Memory B cell (primary cell): Measurements from ENCODE around the gene CLINT1.
A peak's percentile ranks its signal among the peaks of the same experiment; 100 is the strongest.

Experiments used
- ATAC-seq: fragments of 150-1000 bp; cut with Tn5 transposase; 2 replicates; pipeline ENCODE4 v1.10.0; 2021; ENCODE audit warnings: low read depth, mild to moderate bottlenecking, moderate library complexity
- DNase-seq, 2 donors: peaks; one replicate each; pipeline ENCODE4 v3.0.0; 2022; ENCODE audit warnings: low spot score in 2 of 2
- H3K27ac Mint-ChIP-seq: one replicate; pipeline ENCODE4 v1.8.0; 2022; ENCODE audit warnings: mild to moderate bottlenecking, moderate library complexity, mixed read lengths
- H3K27me3 Mint-ChIP-seq: one replicate; pipeline ENCODE4 v1.8.0; 2022; ENCODE audit warnings: mixed read lengths
- H3K36me3 Mint-ChIP-seq: one replicate; pipeline ENCODE4 v1.8.0; 2022; ENCODE audit warnings: mild to moderate bottlenecking, mixed read lengths
- H3K4me1 Mint-ChIP-seq: one replicate; pipeline ENCODE4 v1.8.0; 2022; ENCODE audit warnings: mixed read lengths
- H3K4me3 Mint-ChIP-seq: one replicate; pipeline ENCODE4 v1.8.0; 2022; ENCODE audit warnings: mild to moderate bottlenecking, moderate library complexity, mixed read lengths
- H3K9me3 Mint-ChIP-seq: one replicate; pipeline ENCODE4 v1.8.0; 2022; ENCODE audit warnings: mixed read lengths

CLINT1 gene

DNA sequence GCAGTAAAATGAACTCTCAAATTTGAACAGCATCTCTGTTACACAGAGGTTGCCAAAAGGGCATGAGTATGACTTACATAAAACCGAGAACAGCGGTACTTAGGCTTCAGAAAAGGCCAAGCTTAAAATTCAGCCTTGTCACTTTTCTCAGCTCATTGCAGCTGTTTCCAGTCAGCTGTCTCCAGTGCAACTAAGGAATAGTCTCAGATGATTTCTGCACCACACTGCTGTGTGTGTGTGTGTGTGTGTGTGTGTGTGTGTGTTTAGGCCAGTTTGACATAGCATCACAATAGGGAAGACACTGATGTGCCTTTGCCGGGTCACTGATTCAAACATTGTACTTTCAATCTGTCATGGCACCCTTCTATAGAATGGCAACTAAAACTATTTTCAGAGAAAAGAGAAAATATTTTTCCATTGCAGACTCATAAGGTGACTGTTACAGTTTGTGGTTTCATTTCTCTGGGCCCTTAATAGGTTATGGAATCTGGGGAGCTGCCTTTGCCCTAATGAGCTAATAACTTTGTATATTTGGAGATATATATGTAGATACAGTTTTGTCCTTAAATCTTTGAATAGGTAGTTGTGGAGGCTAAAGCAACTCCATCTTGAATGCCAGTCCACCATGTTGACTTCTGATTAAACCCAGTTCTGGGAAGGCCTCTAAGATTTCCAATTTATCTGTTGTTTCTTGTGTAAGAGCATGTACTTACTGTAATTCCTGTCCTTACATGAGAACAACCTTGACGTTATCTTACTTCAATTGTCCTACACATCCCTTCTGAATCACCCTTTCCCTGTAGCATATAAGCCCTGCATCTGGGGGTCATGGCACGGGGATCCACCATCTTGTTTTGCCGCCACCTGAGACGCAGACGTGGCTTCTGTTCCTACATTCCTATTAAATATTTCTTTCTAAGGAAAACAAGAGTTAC lies 110.9 kb downstream of the CLINT1 start:
- H3K36me3 Mint-ChIP-seq = peaks cover 6% of the 10 kb centered on the region
- no peak overlapping the region for H3K4me3 Mint-ChIP-seq
- DNase-seq (no peak), ATAC-seq (no peak)
- no peaks in the 10 kb centered on the region for H3K9me3 Mint-ChIP-seq
- no peak overlapping the region for H3K27ac Mint-ChIP-seq
- H3K4me1 Mint-ChIP-seq = peaks cover 22% of the 10 kb centered on the region
- H3K27me3 Mint-ChIP-seq = no peaks in the 10 kb centered on the region

DNA sequence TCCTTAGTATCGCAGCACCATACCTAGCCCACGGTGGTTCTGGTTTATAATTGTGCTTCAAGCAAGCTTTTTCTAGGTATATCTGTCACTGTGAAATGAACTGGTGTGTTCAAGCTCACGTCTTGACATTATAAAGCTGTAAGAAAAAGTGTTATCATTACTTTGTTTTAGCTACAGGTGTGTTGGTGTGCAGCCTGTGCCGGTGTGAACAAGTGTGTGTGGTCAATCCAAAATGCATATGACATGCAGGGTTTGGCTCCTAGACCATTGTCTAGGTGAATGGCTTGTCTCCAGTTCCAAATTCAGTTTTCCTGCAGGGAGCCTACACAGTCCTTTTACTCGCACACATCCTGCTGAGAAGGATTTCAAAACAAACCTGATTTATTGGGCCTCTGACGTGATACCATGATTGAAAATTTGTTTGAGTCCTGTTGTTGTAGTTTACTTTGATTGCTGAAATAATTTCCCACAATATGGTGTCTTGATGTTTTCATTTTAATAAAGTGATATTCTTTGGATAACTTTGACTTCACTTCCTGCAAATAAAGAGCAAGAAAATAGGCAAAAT lies 111.7 kb downstream of the CLINT1 start:
- peaks cover under 1% of the 10 kb centered on the region for H3K36me3 Mint-ChIP-seq
- H3K4me3 Mint-ChIP-seq = no peak overlapping the region
- no peak for ATAC-seq
- H3K27ac Mint-ChIP-seq = no peak overlapping the region
- no peaks in the 10 kb centered on the region for H3K9me3 Mint-ChIP-seq
- peaks cover 24% of the 10 kb centered on the region for H3K4me1 Mint-ChIP-seq
- no peak for DNase-seq
- H3K27me3 Mint-ChIP-seq = no peaks in the 10 kb centered on the region

DNA sequence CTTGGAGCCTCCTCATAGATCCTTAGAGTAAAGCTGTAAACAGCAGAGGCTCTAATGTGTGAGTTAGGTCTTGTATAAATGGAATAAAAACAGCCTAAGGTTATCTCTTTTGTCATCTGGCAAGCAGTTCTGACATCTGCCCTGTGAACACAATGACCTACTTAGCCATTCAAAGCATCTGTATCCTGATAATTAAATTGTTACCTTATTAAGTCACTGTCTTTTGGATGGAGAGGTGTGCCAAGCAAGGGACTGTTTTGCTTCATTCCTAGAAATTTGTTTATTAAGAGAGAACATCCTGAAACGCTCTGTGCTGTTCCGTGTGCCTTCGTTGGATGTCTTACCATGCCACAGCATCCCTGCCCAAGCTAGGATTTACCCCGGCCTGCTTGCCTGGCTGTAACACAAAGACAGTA lies 113.9 kb downstream of the CLINT1 start:
- no peak for ATAC-seq
- DNase-seq = no peak
- H3K27ac Mint-ChIP-seq = no peak overlapping the region
- H3K9me3 Mint-ChIP-seq = no peaks in the 10 kb centered on the region
- H3K36me3 Mint-ChIP-seq = no peaks in the 10 kb centered on the region
- H3K4me3 Mint-ChIP-seq = peak overlapping the region; percentile 82
- peaks cover 24% of the 10 kb centered on the region for H3K4me1 Mint-ChIP-seq
- no peaks in the 10 kb centered on the region for H3K27me3 Mint-ChIP-seq

DNA sequence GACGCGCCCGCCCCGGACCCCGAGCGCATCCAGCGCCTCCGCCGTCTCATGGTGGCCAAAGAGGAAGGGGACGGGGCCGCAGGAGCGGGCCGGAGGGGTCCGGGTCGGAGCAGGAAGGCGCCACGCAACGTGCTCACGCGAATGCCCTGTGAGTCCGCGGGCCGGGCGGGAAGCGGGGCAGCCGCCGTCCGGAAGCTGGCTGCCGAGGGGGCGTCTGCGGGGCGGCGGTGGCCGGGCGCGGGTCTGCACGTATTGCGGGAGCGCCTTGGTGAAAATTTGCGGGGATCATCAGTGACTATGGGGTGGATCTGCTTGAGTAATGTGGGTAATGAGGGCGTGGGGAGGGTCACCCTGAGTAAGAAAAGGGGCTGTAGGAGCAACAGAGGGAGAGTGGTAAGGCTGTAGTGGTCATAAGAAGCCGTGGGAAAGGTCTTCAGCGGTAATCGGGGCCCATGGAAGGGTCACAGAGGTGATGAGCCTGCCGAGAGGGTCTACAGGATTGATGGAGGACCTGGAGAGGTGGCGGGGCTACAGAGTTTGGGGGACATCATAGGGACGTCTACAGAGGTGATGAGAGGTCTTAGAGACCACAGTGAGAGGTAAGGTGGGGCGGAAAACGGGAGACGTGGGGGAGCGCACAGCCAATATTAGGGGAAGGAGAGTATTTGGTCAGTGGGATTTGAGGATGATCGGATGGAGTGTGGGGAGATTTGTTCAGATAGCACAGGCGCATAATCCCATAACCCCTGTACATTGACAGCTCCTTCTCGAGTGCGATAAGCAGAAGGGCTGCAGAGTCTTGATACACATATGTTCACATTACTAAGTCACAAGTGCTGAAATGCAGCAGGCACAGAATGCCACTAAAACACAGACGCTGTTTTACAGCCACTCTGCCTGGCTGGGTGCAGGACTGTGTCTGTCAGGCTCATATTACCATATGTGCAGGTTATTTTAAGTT lies 114.6 kb downstream of the CLINT1 start:
- peak overlapping the region; percentile 45 for H3K27ac Mint-ChIP-seq
- ATAC-seq (no peak), DNase-seq (peak in 1 of 2 donors; percentile 18)
- no peaks in the 10 kb centered on the region for H3K9me3 Mint-ChIP-seq
- H3K4me1 Mint-ChIP-seq = peaks cover 24% of the 10 kb centered on the region
- H3K27me3 Mint-ChIP-seq = no peaks in the 10 kb centered on the region
- no peaks in the 10 kb centered on the region for H3K36me3 Mint-ChIP-seq
- peak overlapping the region; percentile 82 for H3K4me3 Mint-ChIP-seq

DNA sequence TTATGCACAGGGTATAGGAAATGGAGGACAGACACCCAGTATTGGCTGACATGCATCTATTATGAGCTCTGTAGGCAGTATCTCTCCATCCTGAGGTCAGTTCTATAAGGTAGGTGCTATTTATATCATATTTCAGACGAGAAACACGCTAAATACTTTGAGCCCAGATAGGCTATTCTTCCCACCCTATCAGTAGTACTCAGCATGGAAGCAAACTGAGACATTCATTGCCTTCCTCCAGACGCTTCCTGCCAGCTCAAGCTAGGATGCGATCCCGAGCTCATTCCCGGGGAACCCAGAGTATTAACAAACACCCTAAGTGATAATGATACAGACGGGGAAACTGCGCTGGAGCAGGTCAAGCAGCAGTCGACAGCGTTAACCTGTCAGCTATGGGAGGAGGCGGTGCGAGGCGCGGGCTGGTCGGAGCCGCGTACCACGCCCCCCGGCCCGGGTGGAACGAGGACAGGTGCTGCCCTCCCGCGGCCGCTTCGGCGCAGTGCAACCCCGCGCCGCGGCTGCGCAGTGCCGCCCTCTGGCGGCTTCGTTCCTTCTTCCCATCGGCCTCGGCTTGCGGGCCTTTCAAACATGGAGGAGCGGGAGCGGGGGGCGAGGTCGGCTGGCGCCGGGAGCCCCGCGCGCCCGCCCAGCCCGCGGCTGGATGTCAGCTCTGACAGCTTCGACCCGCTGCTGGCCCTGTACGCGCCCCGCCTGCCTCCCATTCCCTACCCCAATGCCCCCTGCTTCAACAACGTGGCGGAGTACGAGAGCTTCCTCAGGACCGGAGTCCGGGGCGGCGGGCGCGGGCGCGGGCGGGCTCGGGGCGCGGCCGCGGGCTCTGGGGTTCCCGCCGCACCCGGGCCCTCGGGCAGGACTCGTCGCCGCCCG lies 115.5 kb downstream of the CLINT1 start, which contains the start of gene LSM11:
Gene LSM11 (plus strand): TSS at position 550 of the 888 bp plus-strand sequence. CDS start 39 bp downstream, at position 589.
- no peaks in the 10 kb centered on the region for H3K27me3 Mint-ChIP-seq
- ATAC-seq (peak; percentile 89), DNase-seq (peak; percentile 96 to 99)
- peaks cover 21% of the 10 kb centered on the region for H3K4me1 Mint-ChIP-seq
- no peaks in the 10 kb centered on the region for H3K36me3 Mint-ChIP-seq
- peak within 1 kb of the TSS; percentile 75 for H3K27ac Mint-ChIP-seq
- no peaks in the 10 kb centered on the region for H3K9me3 Mint-ChIP-seq
- peak within 1 kb of the TSS; percentile 86 for H3K4me3 Mint-ChIP-seq

DNA sequence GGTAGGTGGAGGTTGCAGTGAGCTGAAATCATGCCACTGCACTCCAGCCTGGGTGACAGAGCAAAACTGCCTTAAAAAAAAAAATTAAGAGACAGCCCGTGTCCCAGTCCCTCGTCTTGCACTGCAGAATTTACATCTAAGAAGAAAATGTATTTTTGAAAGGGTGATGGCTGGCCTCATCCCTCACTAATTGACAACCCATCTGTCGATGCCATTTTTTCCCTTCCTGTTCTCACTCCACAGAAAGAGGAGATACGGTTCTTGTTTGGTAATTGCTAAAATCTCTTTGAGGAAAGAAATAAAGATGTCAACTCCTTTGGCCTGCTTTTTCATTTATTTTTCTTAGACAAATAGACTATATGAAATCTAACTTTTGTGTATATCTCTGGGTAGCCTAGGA lies 117.8 kb downstream of the CLINT1 start:
- no peak for DNase-seq
- H3K27ac Mint-ChIP-seq = no peak overlapping the region
- H3K4me3 Mint-ChIP-seq = no peak overlapping the region
- peaks cover 19% of the 10 kb centered on the region for H3K4me1 Mint-ChIP-seq
- peaks cover 2% of the 10 kb centered on the region for H3K36me3 Mint-ChIP-seq
- H3K9me3 Mint-ChIP-seq = no peaks in the 10 kb centered on the region
- ATAC-seq = no peak
- no peaks in the 10 kb centered on the region for H3K27me3 Mint-ChIP-seq

DNA sequence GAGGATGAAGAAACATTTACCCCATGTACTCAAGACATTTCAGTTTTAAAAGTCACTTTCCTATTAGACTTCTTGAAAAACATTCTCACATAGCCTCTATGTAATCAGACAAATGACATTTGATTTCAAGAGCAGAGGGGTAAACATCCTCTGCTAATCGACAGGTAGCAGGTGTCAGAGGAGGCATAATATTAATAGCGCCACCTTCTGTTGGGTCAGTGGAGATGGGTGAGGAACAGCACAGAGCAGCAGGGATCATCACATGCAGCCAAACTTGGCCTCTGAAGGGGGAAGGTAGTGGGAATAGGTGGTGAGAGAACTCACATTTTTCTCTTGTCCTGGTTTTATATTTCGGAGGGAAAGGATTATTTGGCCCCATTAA lies 118.7 kb downstream of the CLINT1 start:
- peaks cover 2% of the 10 kb centered on the region for H3K36me3 Mint-ChIP-seq
- ATAC-seq = peak; percentile 22
- DNase-seq = peak in 1 of 2 donors; percentile 25
- H3K27ac Mint-ChIP-seq = no peak overlapping the region
- H3K4me3 Mint-ChIP-seq = no peak overlapping the region
- no peaks in the 10 kb centered on the region for H3K9me3 Mint-ChIP-seq
- no peaks in the 10 kb centered on the region for H3K27me3 Mint-ChIP-seq
- H3K4me1 Mint-ChIP-seq = peaks cover 14% of the 10 kb centered on the region

DNA sequence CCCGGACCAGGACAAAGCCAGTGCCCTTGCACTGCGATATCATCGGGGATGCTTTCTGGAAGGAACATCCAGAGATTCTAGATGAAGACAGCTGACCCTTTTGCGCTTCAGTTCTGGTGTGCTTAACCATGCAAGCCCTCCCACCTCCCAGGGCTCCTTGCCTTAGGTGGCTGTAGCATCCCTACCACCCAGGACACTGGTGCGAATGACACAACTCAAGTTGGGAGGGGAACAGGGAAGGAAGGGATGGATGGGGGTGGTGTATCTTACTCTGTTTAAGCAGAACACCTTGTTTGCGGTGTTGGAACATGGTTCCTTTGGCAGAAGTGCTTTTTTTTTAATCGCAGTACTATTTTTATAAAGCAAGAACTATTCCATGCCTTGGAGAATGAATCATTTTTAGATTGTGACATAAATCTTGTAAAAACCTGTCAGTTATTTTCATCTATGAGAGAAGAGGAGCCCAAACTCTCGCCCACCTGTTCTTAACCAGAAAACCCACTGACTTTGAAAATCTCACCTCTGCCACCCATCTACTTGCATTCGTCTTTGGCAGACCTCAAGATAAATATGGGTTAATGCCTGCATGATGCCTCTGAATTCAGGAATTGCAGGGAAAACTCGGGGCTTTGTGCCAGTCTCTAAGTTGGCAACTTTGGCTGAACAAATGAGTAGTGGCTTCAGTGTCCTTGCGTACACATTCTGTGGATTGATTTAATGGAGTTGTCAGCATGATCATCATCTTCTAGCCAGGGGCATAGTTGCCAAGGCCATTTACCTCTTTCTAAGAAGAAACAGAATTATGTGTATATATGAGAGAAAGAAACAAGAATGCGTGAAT lies 119.3 kb downstream of the CLINT1 start:
- Mint-ChIP-seq H3K9me3 (no peaks in the 10 kb centered on the region), H3K4me3 (no peak overlapping the region)

DNA sequence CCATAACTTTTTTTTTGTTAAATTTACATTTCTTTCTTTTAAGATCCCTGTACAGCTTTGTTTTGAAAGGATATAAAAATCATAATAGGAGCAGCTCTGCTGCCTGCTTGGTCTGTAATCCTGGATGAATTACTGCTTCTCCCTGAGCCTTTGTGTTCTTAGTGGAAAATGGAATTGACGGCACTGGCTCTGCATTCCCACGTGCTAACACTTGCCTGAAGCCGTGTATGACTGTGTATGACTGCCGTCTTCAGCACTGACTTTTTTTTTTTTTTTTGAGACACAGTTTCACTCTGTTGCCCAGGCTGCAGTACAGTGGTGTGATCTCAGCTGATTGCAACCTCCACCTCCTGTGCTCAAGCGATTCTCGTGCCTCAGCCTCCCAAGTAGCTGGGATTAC lies 123.0 kb downstream of the CLINT1 start:
- peaks cover 6% of the 10 kb centered on the region for H3K36me3 Mint-ChIP-seq
- H3K27ac Mint-ChIP-seq = no peak overlapping the region
- no peak overlapping the region for H3K4me3 Mint-ChIP-seq
- no peak for DNase-seq
- H3K27me3 Mint-ChIP-seq = no peaks in the 10 kb centered on the region
- ATAC-seq = no peak
- H3K9me3 Mint-ChIP-seq = no peaks in the 10 kb centered on the region
- H3K4me1 Mint-ChIP-seq = peaks cover 6% of the 10 kb centered on the region

More for the DNA sequence above, 119.3 kb downstream of the CLINT1 start:
- Mint-ChIP-seq H3K36me3 (peaks cover 2% of the 10 kb centered on the region), H3K27ac (no peak overlapping the region), H3K4me1 (peaks cover 10% of the 10 kb centered on the region), H3K27me3 (no peaks in the 10 kb centered on the region)
- DNase-seq = no peak
- no peak for ATAC-seq
